Left colon (tissue), 2 donors: Measurements from ENCODE around the gene ZBTB16. TPM values are rescaled to one million over a fixed set of nuclear protein-coding genes. Genes with fewer than 3 reads are reported as not detected.

Experiments used
- ATAC-seq: fragments of 200-7000 bp; cut with Tn5 transposase; one replicate; pipeline ENCODE4 v1.9.1; 2020; ENCODE audit warnings: mild to moderate bottlenecking, moderate library complexity
- DNase-seq, 2 donors: peaks; one replicate each; pipeline ENCODE4 v3.0.0-alpha.2; 2020
- intact Hi-C, 2 donors: fragments of 100-400 bp; cut with DNase I in 1 of 2; cut with micrococcal nuclease in 1 of 2; formaldehyde crosslinking; loops; one replicate each; pipeline versions ENCODE4 v1.11.2 to v1.14.0; 2022; cut with DNase I, micrococcal nuclease
- total RNA-seq, 2 donors: library from RNA; stranded (reverse); fragmentation: NEBNext Ultra II Directional; extraction: Animal tissue kit (Norgen Biotek cat#: 25700); gene quantifications; one replicate each; pipeline ENCODE4 v1.2.1, GENCODE V29; 2021
- donor health status: DM: no; HTN: no; CAD: no.
- donor health status: DM: yes; HTN: yes; CAD: no.

Gene ZBTB16
- total RNA-seq, 2 donors from 2014 or later, result 10.0 to 75.1 TPM

GRCh38 chr11:114284021-114284420 lies 224.5 kb downstream of the ZBTB16 start:
- ATAC-seq, result peak; percentile 75
- intact Hi-C loops, result no loop called here
- DNase-seq, result peak in 1 of 2 donors; percentile 45

- DNase-seq (no peak), ATAC-seq (no peak)
- intact Hi-C loops, result no loop called here
These were observed 225.4 kb downstream of the ZBTB16 start for GRCh38 chr11:114284914-114285313.

- ATAC-seq, result no peak
- no peak for DNase-seq
- intact Hi-C loops, result no loop called here
These were observed 226.1 kb downstream of the ZBTB16 start for GRCh38 chr11:114285599-114285998.

GRCh38 chr11:114286229-114286628 lies 226.7 kb downstream of the ZBTB16 start:
- intact Hi-C loops, result no loop called here

GRCh38 chr11:114287154-114287553 lies 227.6 kb downstream of the ZBTB16 start:
- intact Hi-C loops, result no loop called here
- DNase-seq (no peak), ATAC-seq (no peak)

More at GRCh38 chr11:114286229-114286628, 226.7 kb downstream of the ZBTB16 start:
- no peak for ATAC-seq
- no peak for DNase-seq

- intact Hi-C loops, result no loop called here
- no peak for ATAC-seq
- DNase-seq, result no peak
These were observed 228.6 kb downstream of the ZBTB16 start for GRCh38 chr11:114288136-114288535.

GRCh38 chr11:114289779-114290178 lies 230.3 kb downstream of the ZBTB16 start:
- intact Hi-C loops, result no loop called here
- no peak for ATAC-seq
- no peak for DNase-seq

GRCh38 chr11:114290503-114291235 lies 231.2 kb downstream of the ZBTB16 start:
- intact Hi-C loops, result no loop called here

GRCh38 chr11:114291381-114291780 lies 231.9 kb downstream of the ZBTB16 start:
- intact Hi-C loops, result no loop called here
- no peak for DNase-seq
- no peak for ATAC-seq

More at GRCh38 chr11:114290503-114291235, 231.2 kb downstream of the ZBTB16 start:
- DNase-seq, result no peak
- ATAC-seq, result no peak

GRCh38 chr11:114291842-114292680 lies 232.6 kb downstream of the ZBTB16 start:
- DNase-seq (no peak), ATAC-seq (no peak)
- intact Hi-C loops, result no loop called here

GRCh38 chr11:114293201-114293711 lies 233.7 kb downstream of the ZBTB16 start:
- DNase-seq, result no peak
- intact Hi-C loops, result no loop called here
- ATAC-seq, result no peak

GRCh38 chr11:114295676-114296604 lies 236.4 kb downstream of the ZBTB16 start, which contains the start of gene NNMT:
Gene NNMT, plus strand, starts transcription at chr11:114296399. Its CDS starts 158 bp downstream, at chr11:114296557.
- peak; percentile 32 to 45 for DNase-seq
- intact Hi-C loops, result no loop called here
- ATAC-seq, result peak; percentile 24

- intact Hi-C loops, result no loop called here
- DNase-seq (no peak), ATAC-seq (no peak)
These were observed 237.3 kb downstream of the ZBTB16 start for GRCh38 chr11:114296605-114297372.

- intact Hi-C loops, result no loop called here
- ATAC-seq (no peak), DNase-seq (no peak)
These were observed 238.5 kb downstream of the ZBTB16 start for GRCh38 chr11:114297806-114298709.

- ATAC-seq (no peak), DNase-seq (no peak)
- intact Hi-C loops, result no loop called here
These were observed 239.2 kb downstream of the ZBTB16 start for GRCh38 chr11:114298710-114299109.
